Mammary epithelial cell (primary cell): ENCODE results near the gene PARD3B.

Experiments
- CTCF ChIP-seq, 2 donors: IDR thresholded peaks in 1 of 2; conservative IDR thresholded peaks in 1 of 2; 2 replicates each; pipeline ENCODE4 v1.5.1; 2011 to 2012; ENCODE audit warnings: inconsistent platforms in 2 of 2, low read length in 2 of 2, mild to moderate bottlenecking in 2 of 2, control low read depth in 1 of 2, low read depth in 1 of 2; ENCODE audit not compliant: insufficient read depth in 1 of 2; ENCODE audit errors: extremely low read depth in 1 of 2
- EZH2 ChIP-seq: IDR thresholded peaks from 2 replicates; pipeline ENCODE4 v1.6.1; 2012; ENCODE audit warnings: low read length, inconsistent platforms, borderline replicate concordance

DNA sequence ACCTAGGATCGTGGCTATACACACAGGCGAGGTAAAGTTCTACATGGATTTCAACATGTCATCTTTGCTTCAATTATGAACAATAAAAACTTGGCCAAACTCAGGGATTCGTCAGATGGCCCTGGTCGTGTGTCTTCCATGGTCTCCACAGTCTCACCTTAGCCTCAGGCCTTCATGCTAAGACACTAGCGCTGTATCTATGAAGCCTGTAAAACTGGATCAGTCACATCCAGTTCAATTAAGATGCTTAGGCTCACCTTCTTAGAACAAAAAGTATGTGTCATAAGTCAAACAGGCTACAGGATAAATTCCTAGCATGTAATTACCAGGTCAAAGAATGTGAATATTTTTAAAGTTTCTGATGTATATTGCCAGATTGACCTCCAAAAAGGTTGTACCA, 1023.3 kb downstream of the PARD3B start:
- TF ChIP-seq CTCF (conservative IDR thresholded peaks at IDR 0.05 in 1 of 2, IDR thresholded peaks at IDR 0.05 in 1 of 2; ENCODE audit: extremely low read depth in 1 of 2, insufficient read depth in 1 of 2, low read depth in 1 of 2, low read length in 2 of 2) = no peak
- TF ChIP-seq EZH2 = no peak
